HG03039 (cell line): Measurements from ENCODE around the gene CYTH3.
"Not testable (repeated sequence)": the region's sequence is repeated elsewhere in the genome, so short reads cannot be mapped to it uniquely, and the experiment has no call there.

Experiments
- ATAC-seq: cut with Tn5 transposase; IDR thresholded peaks from one replicate; pipeline ENCODE4 v1.9.1; 2021; ENCODE audit warnings: mild to moderate bottlenecking, moderate library complexity; ENCODE audit not compliant: unreplicated experiment

The CYTH3 gene

DNA sequence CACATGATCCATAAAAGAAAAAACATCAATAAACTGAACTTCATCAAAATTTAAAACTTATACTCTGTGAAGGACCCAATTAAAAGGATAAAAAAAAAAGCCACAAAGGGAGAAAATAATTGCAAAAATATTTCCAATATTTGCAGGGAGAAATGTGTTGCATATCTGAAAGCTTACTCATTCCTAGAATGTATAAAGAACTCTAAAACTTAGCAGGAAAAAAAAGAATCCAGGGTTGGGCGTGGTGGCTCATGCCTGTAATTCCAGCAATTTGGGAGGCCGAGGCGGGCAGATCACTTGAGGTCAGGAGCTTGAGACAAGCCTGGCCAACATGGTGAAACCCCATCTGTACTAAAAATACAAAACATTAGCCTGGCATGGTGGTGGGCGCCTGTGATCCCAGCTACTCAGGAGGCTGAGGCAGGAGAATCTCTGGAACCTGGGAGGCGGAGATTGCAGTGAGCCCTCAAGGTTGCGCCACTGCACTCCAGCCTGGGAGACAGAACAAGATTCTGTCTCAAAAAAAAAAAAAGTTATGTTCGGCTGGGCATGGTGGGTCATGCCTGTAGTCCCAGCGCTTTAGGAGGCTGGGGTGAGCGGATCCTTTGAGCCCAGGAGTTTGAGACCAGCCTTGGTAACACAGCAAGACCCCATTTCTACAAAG is 11.1 kb upstream of the CYTH3 start:
- not testable (repeated sequence) for ATAC-seq

DNA sequence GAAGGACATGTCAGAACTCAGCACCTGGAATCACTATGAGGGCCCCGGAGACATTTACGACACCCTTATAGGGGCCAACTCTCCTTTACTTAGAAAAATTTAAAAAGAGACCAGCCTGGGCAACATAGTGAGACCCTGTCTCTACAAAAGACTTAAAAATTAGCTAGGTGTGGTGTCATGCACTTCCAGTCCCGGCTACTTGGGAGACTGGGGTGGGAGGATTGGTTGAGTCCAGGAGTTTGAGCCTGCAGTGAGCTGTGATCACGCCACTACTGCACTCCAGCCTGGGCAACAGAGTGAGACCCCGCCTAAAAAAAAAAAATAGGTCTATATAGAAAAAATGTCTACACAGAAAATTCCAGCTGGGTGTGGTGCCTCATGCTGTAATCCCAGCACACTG is 7.5 kb upstream of the CYTH3 start:
- no peak for ATAC-seq

DNA sequence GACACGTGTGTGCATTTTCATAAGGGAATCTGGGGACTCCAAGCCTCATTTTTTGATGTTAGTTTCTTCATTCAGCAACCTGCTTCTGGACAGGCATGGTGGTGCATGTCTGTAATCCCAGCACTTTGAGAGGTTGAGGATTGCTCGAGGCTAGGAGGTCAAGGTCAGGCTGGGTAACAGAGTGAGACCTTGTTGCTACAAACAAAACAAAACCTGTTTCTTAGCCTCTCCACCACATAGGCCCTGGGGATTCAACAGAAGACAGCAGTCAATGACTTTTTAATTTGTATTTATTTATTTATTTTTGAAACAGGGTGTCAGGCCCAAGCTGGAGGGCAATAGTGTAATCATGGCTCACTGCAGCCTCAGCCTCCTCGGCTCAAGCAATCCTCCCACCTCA is 6.9 kb upstream of the CYTH3 start:
- ATAC-seq = no peak

DNA sequence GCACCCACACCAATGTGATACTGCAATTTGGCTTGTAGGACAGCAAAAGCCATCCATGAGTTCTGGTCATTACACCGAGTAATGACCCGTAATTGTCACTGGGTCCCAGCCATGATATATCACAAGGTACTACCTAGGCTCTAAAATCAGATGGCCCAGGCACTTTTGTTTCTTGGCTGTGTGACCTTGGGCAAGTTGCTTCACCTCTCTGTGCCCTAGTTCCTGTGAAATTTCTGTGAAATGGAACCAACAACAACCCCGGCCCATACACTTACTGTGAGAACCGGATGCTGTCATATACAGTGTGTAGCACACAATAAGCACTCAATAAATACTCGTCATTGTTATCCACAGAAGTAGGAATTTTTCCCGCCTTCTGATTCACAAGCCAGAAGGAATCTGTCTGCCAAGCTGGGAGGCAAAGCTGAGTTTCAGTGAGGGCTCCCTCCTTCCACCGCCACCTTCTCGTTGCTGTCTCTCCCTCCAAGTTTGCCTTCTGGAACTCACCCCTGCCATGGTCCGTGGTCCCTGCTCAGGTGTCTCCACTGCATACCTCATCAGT is 6.4 kb upstream of the CYTH3 start:
- ATAC-seq = no peak

DNA sequence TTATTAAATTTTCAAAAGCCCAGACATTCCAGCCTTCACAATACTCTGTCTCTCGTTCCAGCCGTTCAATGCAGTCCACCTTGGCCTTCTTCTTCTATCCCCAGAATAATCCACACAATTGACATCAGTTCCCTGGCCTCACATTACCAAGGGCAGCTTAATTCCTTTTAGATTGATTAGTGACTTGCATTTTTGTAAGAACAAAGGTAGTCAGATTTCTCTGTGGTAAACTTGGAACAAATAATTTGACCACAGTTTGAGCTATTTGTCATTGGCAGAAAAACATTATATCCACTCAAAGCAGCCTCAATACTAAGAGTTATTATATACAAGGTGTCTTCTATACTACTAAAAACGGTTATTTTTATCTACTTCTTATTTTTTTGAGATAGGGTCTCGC is 5.1 kb upstream of the CYTH3 start:
- ATAC-seq = no peak

DNA sequence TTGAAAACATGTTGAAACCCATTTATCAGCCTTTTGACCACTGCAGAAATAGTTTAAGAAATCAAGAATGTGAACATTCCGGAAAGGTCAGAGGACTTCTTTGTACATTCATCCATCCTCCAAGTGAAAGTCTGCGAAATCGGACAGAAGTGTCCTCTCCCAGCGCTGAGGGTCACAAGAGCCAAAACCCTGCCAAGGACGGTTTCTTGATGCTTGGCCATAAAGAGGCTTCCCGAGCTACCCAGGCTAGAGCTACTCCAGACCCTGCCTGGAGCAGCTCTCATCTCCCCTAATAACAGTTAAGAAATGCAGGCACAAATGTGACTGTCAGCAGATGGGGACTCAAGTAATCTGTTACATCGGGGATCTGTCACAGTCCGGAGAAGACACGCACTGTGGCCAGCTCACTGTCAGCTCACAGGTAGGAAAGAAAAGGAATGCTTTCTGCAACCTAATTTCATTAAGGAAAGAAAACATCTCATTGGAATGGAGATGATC is 4.5 kb upstream of the CYTH3 start:
- no peak for ATAC-seq

DNA sequence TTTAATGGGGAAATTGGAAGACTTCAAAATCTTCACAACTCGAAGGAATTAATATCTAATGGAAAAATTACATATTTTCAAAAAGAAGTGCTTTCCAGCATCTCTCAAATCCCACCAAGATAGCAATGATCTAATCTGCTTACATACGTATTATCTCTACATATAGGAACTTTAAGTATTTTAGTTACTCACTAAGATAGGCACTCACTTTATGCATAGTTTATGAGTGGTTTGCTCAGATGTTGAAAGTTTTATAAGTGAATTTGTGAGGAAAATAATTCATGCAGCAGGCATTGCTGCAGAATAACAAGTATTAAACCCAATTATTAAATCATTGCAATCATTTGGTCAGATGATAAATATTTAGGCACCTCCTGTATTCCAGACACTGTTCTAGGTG is 2.3 kb upstream of the CYTH3 start:
- ATAC-seq = no peak

DNA sequence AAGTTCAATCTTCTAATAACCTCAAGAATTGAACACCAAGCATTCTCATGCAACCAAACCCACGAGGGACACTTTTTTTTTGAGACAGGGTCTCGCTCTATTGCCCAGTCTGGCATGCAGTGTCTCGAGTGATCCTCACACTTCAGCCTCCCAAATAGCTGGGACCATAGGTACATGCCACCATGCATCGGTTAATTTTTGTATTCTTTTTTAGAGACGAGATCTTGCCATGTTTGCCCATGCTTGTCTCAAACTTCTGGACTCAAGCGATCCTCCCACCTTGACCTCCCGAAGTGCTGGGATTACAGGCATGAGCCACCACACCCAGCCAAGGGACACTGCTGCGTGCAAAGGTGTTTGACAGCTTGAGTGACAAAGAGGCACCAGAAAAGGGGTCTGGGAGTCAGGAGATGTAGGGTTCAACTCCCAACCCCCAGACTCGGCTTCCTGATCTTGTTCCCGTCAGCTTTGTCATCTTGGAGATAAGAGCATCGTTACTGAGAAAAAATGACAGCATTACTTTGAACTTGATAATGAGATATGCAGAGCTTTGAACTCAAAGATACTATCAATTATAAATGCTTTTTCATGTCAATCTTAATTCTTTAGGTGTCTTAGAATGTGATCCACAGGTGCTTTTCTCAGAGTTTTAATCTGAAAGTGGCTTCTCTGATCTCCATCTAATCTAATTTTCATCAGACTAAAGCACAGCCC is 1.6 kb upstream of the CYTH3 start:
- no peak for ATAC-seq

DNA sequence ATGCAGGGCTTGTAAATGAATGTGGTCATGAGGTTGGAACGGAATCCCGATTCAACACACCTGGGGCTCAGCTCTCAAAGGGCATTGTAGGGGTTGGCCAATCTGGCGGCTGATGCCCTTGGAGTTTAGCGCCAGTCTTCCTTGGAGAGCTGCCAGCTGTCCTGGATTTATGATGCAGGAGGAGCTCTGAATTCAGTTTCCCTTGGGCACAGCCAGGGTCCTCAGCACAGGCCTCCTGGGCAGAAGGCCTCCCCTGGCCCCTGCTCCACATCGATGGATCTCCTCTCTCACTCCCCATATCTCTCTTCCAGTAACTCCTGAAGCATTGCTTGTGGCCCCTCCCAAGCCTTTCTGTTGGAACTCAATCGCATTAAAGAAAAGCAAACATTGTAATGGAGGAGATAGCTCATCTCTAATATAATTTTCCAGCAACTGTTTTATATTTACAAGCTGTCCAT is 985 bp upstream of the CYTH3 start:
- no peak for ATAC-seq

DNA sequence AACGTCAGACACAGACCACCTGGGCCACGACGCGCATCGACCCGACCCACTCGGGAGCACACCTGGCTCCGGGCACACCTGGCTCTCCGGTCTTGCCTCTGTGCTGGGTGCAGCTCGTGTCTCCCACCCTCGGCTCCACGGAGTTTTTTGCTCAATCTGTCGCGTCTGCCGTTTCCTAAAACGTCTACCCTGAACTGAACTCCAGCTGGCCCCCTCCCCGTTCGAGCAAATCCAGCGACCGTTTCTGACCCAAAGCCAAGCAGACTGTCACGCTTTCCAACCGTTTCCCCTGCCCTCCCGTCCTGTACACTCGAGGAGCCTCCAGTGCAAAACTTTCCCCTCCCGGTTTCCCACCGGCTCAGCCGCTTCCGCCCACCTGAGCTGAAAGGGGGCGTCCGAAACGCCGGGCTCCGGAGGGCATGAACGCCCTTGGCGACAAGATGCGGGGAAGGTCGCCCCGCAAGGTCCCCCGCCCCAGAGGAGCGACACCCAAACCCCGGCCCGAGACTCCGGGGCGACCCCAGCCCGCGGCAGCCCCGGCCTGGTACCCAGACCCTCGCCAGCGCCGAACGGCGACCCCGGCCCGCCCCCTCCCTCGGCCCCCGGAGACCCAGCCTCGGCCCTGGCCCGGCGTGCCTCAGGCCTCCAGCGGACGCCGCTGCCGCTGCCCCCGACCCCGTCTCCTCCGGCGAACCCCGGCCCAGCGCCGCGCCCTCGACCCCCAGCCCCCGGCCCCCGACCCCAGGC is 557 bp downstream of the CYTH3 start:
- no peak for ATAC-seq

DNA sequence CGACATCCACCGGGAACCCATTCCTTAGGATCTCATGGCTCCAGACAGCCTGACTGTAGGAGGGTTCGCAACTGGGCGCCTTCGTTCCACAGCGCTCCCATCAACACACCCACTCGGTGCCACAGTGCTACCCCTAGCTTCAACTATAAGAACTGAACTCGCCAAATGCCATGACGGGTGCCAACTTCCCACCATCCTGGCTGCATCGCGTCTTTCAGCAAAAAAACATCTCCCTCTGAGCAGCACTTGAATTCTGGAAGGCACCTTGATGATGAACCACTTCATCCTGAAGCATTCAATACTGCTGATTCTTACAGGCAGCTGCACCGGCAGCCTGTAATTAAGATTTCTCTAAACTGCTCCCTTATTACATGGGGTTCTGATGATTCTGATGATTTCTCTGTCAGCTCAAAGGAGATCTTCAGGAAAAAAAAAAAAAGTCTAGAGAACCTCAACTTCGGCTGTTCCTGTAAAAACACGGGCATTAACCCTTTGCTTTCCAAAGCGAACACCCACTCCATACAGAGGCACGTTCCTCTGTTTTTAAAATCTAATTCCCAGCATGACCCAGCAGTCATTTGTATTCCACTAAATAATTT is 1.3 kb downstream of the CYTH3 start:
- ATAC-seq = no peak

DNA sequence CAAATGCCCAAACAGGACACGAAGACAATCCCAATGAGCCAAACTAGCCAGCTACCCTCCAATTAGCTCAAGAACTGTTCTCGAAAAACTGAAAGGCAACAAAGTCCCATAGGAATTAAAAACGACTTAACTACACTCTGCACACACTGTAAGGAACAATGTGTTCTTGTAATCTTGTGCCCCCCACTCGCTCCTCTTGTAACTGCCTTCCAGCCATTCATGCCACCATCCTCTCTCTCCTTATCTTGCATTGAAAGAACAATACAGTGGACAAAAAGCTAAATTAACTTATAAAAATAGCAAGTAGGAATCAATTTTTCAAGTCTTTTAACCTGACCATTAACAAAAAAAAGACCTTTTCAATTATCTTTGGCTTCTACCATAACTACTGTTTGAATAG is 2.9 kb downstream of the CYTH3 start:
- ATAC-seq = no peak

DNA sequence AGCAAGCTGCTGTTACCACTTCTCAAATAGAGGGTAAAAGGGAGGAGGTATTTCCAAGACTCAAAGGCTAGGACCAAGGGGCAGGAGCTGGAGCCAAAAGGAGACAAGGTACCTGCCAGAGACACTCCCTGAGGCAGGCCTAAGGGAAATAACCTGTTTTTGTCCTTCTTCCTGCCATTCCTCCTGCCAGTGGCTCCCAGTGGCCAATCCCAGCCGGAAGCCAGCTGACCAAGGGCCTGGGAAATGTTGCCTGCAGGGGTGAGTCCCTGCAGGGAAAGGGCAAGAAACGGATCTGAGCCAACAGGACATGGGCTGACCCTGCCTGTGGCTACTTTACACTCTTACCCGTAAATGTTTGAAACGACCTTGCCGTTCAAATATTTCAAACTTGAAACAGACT is 3.5 kb downstream of the CYTH3 start:
- no peak for ATAC-seq

DNA sequence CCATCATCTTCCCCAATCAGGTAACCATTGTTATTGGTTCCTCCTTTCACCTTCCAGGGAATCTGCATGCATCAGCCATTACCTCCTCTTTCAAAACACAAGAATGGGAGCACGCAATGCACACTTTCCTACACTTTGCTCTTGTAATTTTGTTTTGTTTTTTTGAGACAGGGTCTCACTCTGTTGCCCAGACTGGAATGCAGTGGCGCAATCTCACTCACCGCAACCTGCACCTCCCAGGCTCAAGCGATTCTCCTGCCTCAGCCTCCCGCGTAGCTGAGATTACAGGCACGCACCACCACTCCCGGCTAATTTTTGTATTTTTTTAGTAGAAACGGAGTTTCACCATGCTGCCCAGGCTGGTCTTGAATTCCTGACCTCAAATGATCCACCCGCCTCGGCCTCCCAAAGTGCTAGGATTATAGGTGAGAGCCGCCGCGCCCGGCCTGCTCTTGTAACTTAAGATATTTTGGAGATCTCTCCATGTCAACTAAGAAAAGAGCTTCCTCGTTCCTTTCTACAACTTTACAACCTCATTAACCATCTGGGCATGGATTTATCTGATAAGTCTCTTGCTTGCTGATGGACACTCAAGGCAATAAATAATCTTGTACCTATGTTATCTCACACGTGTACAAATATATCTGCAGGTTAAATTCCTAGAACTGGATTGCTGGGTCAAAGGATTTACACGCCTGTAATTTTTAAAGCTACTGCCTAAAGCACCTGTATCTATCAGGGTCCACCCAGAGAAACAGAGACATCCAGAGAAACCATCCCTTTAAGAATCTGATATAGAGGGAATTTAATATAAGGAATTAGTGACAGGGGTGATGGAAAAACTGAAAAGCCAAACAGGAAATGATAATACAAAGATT is 4.2 kb downstream of the CYTH3 start:
- ATAC-seq = no peak

DNA sequence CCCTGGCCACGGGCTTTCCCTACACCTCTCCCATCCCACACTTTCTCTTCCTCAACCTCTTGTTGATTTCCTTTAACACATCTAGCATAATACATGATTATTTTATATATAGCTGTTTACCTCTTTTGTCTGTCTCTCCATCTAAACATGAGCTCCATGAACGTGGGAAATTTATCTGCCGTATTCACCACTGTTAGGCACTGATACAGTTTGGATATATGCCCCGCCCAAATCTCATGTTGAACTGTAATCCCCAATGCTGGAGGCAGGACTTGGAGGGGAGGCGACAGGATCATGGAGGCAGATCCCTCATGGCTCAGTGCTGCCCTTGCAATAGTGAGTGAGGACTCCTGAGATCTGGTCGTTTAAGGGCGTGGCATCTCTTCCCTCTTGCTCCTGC is 5.7 kb downstream of the CYTH3 start:
- ATAC-seq = no peak

DNA sequence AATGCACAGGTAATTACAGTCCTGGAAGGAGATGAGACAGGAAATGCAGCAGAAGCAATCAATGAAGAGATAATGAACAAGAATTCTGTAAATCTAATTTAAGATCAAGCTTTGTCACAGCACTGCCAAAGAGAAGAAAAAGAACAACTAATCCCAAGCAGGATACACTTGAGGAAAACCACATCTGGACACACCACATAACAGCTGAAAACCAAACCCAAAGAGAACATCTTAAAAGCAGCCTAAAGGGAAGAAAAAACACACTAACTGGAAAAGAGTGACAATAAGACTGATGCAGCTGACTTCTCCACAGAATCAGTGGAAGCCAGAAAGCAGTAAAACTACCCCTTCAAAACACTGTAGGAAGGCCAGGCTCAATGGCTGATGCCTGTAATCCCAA is 10.2 kb downstream of the CYTH3 start:
- ATAC-seq = no peak

DNA sequence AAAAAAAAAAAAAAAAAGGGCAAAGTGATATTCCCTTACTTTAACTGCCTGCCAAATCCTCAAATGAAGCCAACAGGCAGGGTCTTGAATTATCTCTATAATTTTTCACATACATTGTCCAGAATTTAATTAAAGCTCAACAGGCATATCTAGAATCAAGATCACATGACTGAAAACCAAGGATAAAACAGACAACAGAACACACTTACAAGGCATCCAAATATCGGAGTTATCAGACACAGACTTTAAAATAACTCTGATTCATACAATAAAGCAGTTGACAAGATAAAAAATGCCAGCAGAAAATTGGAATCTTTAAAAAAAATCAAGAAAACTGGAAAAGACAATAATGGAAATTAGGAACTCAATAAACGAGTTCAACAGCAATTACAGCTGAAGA is 10.7 kb downstream of the CYTH3 start:
- ATAC-seq = no peak

DNA sequence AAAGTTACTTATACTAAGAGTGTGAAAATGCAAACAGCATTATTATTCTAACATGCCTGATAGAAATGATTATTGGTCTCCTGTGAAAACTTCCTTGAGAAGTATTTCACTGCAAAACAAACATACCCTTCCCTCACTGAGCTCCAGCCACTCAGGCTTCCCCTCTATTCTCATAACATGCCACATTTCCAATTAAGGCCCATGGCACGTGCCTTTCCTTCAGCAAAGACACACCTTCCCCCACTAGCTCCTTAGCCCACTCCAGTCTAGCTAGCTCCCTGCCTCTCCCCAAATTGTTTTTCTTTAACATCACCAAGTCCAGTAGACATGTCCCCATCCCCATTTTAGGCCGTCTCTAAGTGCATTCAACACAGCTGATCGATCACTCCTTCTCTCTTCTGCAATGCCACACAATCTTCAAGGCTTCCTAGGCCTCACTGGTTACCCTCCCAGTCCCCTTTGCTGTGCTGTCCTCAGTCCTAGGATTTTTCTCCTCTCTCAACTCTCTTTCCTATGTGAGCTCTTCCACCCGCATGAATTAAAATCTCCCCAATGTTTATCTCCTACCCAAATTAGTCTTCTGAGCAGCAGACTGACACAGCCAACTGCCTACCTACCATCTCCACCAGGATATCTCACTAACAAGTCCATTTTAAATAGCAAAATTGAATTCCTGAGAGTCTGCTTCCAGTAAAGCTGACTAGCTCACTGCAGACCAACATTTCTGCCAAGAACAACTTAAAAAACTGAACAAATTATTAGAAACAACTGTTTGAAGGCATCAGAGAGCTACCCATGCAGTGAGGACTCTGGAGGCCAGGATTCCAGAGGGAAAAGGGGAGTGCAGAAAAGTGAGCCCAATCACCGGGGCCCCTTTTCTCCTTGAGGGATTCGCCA is 11.9 kb downstream of the CYTH3 start:
- no peak for ATAC-seq

DNA sequence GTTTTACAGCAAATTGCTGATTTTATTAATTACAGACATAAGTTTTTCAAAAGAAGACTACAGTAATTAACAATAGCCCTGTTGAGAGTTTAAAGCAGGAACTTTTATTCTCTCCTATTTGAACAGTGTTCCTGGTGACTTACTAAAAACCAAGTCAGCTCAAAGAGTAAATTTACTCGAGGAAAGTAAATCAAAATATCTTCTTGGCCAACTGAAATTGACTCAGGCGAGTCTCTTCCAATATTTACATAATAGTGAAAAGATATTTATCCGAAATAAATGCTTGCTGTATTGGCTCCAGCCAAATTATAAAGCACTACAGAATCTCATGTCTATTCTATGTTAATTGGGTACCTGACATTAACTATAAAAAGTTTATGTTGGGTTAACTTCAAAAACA is 13.2 kb downstream of the CYTH3 start:
- no peak for ATAC-seq
